GM19372 (cell line): ENCODE measurements around the gene NPFFR2.
A peak's percentile ranks its signal among the peaks of the same experiment; 100 is the strongest.
"Not testable (repeated sequence)": the region's sequence is repeated elsewhere in the genome, so short reads cannot be mapped to it uniquely, and the experiment has no call there.

ENCODE experiments used
- ATAC-seq: cut with Tn5 transposase; IDR thresholded peaks from one replicate; pipeline ENCODE4 v1.9.1; 2021; ENCODE audit warnings: mild to moderate bottlenecking, low read depth, moderate library complexity; ENCODE audit not compliant: unreplicated experiment

Gene NPFFR2

DNA sequence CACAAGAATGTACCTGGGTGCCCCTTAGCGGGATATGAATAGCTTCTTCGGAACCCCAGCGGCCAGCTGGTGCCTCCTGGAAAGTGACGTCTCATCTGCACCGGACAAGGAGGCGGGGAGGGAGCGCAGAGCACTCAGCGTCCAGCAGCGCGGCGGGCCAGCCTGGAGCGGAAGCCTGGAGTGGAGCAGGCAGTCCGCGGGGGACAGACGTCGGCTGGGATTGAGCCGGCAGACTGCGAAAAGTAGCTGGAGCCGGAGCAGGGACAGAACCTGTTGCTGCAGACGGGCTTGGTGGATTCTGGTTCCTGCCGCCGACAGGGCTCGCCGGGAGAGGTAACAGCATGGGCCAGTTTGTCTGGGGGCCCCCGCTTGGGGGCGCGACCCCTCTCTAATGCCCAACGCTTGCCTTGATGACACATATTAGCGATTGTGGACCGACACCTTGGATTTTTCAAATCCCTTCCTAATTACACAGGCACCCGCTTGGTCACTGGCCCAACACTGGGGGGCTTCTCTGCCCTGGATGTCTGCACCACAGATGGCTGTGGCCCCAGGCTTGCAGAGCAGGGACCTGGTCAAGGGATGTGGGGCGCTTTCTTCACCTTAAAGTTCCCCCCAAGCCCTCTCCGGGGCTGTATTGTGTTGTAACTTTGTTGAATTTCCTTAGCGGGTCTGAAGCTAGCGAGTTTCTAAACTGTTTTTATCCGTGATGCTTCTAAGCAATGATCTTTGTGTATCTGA lies at the start of gene NPFFR2:
Gene NPFFR2, plus strand, starts transcription at position 133 of the 741 bp plus-strand sequence. CDS start 96,592 bp downstream, outside the sequence.
- ATAC-seq = no peak

GRCh38 chr4:71992571-71993312 lies 39.1 kb upstream of the NPFFR2 start:
- no peak for ATAC-seq

- ATAC-seq = no peak
Observed at GRCh38 chr4:71994559-71994958, 37.2 kb upstream of the NPFFR2 start.

GRCh38 chr4:71995297-71995696 lies 36.5 kb upstream of the NPFFR2 start:
- ATAC-seq = no peak

GRCh38 chr4:72006586-72006985 lies 25.2 kb upstream of the NPFFR2 start:
- no peak for ATAC-seq

DNA sequence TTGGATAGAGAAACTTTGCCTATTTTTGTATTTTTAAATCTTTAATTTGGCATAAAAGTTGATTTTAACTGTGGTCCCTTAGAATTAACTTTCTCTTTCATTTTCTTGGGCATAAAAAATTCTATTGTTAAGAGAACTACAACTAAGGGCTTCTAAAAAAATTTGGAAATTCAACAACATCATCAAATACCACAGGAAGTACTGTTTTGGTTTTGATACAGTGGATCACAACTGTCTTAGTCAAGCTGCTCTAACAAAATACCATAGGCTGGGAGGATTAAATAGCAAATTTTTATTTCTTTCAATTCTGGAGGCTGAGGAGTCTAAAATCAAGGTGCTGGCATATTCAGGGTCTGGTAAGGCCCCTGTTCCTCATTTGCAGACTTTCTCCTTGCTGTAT lies 19.9 kb upstream of the NPFFR2 start:
- ATAC-seq = no peak

- no peak for ATAC-seq
Observed at GRCh38 chr4:72016011-72016410, 15.8 kb upstream of the NPFFR2 start.

DNA sequence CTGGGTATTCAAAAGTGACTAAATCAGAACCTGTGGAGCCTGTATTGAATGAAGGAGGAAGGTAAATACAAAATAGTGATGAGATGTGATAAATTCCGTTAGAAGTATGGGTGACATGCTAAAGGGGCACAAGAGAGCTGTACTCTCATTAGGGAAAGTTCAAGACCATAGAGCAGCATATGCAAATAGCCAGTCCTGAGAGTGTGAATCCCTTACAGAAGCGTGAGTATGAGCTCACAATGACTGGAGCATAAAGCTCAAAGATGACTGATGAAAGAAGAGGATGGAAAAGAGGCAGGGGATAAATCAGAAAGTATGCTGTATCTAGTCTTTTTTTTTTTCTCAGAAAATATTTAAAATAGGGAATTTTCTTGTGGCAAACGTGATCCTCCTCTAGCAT lies 12.1 kb upstream of the NPFFR2 start:
- ATAC-seq = no peak

- ATAC-seq = no peak
Observed at GRCh38 chr4:72022553-72022952, 9.2 kb upstream of the NPFFR2 start.

DNA sequence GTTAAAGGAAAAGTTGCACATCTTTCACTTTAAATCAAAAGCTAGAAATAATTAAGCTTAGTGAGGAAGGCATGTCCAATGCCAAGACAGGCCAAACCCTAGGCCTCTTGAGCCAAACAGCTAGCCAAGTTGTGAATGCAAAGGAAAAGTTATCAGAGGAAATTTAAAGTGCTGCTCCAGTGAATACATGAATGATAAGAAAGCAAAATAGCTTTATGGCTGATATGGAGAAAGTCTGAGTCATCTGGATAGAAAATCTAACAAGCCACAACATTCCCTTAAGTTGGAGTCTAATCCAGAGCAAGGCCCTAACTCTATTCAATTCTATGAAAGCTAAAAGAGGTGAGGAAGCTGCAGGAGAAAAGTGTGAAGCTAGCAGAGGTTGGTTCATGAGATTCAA lies 23.8 kb downstream of the NPFFR2 start:
- no peak for ATAC-seq

GRCh38 chr4:72063726-72064125 lies 31.9 kb downstream of the NPFFR2 start:
- no peak for ATAC-seq

DNA sequence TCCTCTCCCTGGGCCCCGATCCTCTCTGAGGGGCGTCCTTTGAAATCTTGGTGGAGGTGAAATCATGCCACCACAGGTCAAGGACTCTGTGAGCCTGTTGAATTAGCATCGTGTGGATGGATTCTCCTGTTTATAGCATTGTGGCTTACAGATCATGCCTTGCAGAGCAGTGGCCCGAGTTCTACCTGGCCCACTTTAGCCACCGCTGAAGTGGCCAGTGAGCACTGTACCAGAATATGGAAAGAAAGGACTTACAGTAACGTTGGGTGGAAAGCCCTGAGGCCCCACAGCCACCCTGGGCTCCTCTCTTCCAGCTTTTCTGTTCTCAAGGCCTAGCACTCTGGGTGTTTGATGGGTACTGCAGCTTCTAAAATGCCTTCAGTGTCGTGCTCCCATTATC lies 35.3 kb downstream of the NPFFR2 start:
- ATAC-seq = no peak

DNA sequence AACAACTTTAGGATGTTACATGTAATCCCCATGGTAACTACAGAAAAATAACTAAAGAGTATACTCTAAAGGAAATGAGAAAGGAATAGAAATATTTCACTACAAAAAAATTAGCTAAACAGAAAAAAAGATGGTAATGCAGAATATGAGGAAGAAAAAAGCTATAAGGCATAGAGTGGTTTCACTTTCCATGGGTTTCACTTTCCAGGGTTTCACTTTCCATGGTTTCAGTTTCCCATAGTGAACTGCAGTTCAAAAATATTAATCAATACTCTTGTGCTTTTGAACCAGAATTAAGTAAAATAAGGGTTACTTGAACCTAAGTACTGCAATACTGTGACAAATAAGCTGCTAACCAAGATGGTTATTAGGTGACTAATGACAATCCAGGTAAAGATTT lies 42.0 kb downstream of the NPFFR2 start:
- ATAC-seq = no peak

- ATAC-seq = no peak
Observed at GRCh38 chr4:72076562-72076961, 44.8 kb downstream of the NPFFR2 start.

GRCh38 chr4:72077346-72077745 lies 45.5 kb downstream of the NPFFR2 start:
- ATAC-seq = no peak

GRCh38 chr4:72084587-72085011 lies 52.8 kb downstream of the NPFFR2 start:
- ATAC-seq = peak; percentile 72

DNA sequence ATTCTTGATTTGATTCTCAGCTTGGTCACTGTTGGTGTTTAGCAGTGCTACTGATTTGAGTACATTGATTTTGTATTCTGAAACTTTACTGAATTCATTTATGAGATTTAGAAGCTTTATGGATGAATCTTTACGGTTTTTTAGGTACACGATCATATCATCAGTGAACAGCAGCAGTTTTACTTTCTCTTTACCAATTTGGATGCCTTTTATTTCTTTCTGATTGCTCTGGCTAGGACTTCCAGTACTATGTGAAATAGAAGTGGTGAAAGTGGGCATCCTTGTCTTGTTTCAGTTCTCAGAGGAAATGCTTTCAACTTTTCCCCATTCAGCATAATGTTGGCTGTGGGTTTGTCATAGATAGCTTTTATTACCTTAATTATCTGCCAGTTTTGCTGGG lies 58.8 kb downstream of the NPFFR2 start:
- ATAC-seq = not testable (repeated sequence)

- no peak for ATAC-seq
Observed at GRCh38 chr4:72094059-72094797, 62.4 kb downstream of the NPFFR2 start.

DNA sequence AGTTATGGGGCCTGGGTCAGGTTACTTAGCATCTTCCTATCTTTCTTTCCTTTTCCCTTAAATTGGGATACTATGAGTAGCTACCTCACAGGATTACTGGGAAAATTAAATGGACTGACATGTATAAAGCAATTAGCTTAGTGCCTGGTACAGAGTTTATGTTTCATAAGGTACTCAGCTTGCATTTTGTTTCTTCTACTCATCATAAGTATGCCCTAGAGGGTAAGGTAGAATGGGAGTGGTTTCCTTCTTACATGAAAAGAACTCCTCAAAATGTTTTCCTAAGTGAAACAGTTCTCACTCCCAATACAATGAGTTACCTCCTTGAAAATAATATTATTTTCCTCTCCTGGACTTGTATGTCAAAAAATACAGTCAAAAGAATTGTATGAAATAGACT lies 75.7 kb downstream of the NPFFR2 start:
- ATAC-seq = no peak

DNA sequence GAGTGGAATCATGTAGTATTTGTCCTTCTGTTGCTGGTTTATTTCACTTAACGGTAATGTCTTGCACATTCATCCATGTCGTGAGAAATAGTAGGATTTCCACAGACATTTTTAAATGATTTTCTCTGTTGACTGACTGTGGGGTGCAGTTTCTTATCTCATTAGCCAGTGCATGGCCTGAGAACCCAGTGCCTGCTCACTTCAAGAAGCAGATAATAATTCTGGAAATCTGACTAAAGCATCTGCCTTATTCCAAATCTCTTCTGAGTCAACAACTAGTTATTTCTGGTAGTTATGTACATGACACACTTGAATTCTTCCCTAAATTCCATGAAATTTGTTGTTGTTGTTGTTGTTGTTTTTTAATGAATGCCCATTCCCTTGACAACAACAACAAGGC lies 77.6 kb downstream of the NPFFR2 start:
- no peak for ATAC-seq

GRCh38 chr4:72109959-72110497 lies 78.2 kb downstream of the NPFFR2 start:
- ATAC-seq = no peak
